Mucosa of gallbladder (tissue), 1 donor: Measurements from ENCODE around the gene RHBG. TPM values are rescaled to one million over a fixed set of nuclear protein-coding genes. Genes with fewer than 3 reads are reported as not detected.
"Not testable (repeated sequence)": the region's sequence is repeated elsewhere in the genome, so short reads cannot be mapped to it uniquely, and the experiment has no call there.

Experiments
- DNase-seq: peaks from one replicate; pipeline ENCODE4 v3.0.0-alpha.2; 2020; ENCODE audit warnings: low spot score
- total RNA-seq: library from RNA; stranded (reverse); gene quantifications from one replicate; pipeline ENCODE4 v1.2.1, GENCODE V29; 2021
- donor health status: DM: no; HTN: no; CAD: no.

RHBG gene
- total RNA-seq, 1 donor from 2014 or later, result 0.29 TPM

- no peak for DNase-seq
Measured at GRCh38 chr1:156359973-156360372, 9.0 kb upstream of the RHBG start.

GRCh38 chr1:156360534-156360933 is 8.5 kb upstream of the RHBG start:
- DNase-seq, result no peak

DNA sequence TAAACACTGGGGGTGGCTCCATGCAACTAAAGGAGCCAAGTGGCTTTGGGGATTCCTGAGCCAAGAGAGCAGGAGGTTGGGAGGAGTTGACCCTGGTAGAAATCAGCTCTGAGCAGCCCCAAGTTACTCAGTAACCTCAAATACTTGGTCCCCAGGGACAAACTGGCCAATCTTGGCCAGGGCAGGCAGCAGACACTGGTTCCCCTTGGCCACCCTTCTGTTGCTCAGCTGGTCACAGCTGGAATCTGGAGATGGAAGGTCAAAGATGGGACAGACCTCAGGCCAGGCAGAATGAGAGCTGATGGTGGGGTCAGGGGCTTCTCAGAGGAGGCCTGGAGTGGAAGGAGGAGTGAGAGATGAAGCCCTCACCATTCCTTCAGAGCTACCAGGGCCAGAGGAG is 3.3 kb upstream of the RHBG start:
- DNase-seq, result no peak

DNA sequence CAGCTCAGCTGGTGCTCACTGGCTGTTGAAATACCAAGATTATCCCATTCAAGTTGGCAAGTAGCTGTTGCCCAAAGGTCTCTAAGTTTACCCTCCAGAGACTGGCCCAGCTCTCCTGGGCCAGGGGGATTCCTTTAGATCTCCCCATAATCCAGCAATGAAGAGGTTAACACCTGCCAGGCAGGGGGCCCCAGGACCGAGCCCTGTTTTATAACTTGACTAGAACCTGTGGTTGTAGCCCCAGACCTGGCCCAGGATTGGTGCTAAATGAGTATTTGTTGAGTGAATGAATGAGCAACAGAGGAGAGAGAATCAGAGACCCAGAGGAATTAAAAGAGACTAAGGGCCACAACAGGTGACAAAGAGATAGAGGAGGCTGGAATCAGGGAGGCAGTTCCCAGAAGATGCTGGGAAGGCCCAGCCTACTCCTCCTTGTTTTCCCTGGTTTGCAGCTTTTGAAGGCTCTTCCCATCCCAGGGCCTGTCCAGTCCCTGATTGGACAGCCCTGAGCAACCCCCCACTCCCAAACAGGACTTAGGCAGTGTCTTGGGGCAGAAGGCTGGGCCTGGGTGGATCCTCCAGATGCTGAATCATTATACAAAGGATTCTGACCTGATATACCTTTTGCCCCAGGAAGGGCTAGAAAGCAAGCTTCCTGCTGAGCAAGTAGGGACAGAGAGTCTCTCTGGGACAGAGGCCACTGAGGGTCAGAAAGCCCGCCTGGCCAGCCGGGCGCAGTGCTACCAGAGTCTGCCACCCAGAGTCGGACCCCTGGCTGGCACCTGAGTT is 2.4 kb upstream of the RHBG start:
- DNase-seq, result no peak

DNA sequence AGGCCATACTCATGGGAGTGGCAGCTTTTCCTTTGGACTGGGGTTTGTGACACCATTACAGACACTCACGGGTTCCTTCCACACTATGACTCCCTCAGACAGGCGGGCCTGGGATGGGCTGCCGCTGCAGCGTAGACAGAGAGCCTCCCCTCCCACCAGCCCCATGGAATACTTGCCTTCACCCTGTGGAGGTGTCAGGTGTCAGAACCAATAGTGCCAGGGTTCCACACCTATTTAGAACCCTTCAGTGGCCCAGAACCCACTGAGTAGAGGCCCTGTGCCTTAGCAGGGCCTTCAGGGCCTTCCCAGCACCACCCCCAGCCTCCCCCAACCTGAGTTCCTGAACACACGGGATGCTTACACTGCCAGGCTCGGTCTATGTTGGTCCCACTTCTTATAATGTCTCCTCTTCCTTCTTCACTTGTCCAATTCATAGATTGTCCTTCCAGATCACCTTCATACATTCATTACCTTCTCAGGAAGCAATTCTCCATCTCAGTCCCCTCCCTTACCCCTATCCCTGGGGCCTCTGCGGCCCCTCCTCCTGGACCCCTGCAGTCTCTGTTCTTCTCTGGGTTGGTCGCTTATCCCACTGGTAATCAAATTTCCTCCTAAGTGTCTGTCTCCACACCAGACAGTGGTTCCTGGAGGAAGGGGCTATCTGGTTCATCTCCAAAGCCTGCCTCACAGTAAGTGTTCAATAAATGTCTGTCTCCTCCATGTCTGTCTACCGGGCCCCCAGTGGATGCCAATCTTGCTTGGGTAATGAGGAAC is 1.4 kb upstream of the RHBG start:
- no peak for DNase-seq

- DNase-seq, result no peak
Measured at GRCh38 chr1:156368157-156368658, 803 bp upstream of the RHBG start.

DNA sequence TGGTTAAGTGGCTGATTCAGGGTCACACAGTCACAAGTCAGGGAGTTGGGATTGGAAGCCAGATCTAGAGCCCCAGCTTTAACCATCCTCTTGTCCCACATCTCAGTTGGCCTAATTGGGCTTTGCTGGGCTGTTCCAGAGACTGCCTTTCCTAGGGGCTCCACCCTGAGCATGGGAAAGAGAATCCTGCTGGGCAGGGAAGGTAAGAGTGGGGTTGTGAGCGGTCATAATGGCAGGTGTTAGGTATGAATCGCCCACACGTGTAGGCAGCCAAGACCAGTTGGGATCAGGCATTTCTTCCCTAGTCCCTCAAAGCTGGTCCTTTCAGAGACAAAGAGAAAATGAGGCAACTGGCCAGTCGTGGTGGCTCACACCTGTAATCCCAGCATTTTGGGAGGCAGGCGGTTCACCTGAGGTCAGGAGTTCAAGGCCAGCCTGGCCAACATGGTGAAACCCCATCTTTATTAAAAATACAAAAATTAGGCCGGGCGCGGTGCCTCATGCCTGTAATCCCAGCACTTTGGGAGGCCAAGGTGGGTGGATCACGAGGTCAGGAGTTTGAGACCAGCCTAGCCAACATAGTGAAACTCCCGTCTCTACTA is 775 bp downstream of the RHBG start:
- DNase-seq, result not testable (repeated sequence)

DNA sequence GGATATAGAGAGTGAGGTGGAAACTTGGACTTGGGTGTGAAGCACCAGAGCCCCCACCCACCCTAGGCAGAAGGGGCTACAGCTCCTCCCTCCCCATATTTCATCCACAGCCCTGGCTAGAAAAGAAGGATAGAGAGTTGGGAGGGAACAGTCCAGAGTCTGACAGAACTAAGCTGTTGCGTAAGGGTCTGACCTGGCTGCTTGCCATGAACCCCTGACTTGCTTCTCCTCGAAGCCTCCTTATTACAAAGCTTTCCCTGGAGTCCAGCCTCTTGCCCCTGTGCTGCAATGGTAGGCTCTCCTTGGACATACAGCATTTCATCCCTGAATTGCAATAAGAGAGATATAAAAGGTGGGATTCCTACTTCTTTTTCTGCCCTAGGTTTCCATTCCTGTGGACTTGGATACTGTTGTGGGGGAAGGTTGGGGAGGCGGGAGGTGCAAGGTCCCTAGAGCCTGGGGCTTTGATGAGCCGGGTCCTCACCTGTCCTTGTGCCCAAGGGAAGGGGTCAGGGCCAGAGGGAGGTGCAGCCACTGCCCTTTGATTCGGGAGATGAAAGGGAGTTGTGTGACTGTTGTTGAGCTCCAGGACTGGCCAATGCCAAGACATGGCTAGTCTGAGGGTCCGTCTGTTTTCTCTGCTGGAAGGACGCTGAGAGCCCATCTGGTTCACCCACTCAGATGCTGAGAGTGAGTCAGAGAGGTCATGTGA is 2.7 kb downstream of the RHBG start:
- DNase-seq, result peak; percentile 28

DNA sequence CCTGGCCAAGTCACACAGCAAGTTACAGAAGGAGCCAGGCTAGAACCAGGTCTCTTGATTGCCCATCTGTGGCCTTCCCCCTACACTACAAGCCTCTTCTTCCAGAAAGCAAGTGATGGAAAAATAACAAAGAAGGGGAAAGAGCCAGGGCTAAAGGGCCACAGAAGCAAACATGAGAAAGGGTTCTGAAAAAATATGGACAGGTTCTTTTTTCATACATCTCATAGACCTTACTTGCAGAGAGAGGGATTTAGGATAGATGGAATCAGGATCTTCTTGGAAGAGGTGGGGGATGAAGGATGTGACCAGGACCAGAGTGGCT is 3.2 kb downstream of the RHBG start:
- DNase-seq, result no peak

DNA sequence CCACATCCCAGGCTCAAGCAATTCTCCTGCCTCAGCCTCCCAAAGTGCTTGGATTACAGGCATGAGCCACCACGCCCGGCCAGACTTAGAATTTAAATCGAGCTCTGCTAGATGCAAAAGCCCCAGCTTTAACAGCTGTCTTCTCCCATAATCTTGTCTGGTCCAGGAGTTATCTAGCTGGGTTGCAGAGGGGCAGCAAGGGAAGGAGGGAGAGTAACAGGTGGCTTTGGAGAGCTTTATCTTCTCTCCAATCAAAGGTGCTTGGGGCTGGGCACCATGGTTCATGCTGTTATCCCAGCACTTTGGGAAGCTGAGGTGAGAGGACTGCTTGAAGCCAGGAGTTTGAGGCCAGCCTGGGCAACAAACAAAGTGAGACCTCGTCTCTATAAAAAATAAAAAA is 3.9 kb downstream of the RHBG start:
- no peak for DNase-seq

DNA sequence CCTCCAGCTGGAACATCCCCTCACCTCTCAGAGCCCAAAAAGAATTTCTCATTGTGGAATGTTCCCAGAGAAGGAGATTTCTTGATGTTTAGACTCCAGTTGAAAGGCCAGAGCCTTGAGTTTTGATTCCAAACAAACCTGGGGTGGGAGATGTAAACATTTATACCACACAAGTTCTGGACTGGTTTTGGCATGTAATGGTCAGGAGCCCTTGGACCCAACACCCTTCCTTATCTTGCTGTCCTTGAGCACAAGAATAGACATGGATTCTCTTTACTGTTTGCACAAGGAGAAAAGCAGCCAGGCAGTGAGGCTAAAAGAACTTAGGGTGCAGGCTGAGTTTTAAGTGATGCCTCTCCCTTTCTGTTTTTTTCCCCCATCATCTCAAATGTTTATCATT is 4.5 kb downstream of the RHBG start:
- DNase-seq, result no peak

GRCh38 chr1:156376146-156376545 is 7.1 kb downstream of the RHBG start:
- DNase-seq, result no peak

- no peak for DNase-seq
Measured at GRCh38 chr1:156376958-156377919, 8.2 kb downstream of the RHBG start.

- DNase-seq, result no peak
Measured at GRCh38 chr1:156378557-156378956, 9.5 kb downstream of the RHBG start.

GRCh38 chr1:156379420-156380165 is 10.6 kb downstream of the RHBG start:
- no peak for DNase-seq

- DNase-seq, result no peak
Measured at GRCh38 chr1:156382561-156382960, 13.6 kb downstream of the RHBG start.

DNA sequence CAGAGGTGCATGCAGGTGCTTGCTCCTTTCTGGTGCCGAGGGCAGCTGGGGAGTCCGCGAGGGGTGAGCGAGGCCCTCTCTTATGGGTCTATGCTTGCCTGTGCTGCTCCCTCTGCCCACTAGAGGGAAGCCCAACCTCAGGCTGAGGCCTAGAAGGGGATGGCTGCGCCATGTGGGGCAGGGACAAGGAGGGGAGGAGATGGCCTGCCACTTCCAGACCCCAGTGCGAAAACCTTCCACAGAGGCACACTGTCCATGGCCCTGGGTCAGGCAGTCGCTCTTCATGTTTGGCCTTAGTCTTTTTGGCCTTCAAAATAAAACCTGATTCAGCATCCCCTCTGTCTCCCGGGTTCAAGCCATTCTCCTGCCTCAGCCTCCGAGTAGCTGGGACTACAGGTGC is 14.0 kb downstream of the RHBG start:
- peak; percentile 46 for DNase-seq

DNA sequence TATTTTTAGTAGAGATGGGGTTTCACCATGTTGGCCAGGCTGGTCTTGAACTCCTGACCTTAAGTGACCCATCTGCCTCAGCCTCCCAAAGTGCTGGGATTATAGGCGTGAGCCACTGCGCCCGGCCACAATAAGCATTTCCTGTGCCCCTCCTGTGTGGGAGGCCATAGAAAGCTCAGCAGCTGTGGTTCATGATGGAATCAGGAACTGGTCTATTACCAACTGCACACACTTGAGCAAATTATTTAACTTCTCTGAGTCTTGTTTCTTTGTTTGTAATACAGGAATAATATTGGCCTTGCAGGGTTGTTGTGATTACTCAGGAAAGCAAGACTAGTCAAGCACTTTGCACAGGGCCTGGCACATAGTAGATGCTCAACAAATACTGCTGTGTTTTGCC is 15.0 kb downstream of the RHBG start:
- no peak for DNase-seq

DNA sequence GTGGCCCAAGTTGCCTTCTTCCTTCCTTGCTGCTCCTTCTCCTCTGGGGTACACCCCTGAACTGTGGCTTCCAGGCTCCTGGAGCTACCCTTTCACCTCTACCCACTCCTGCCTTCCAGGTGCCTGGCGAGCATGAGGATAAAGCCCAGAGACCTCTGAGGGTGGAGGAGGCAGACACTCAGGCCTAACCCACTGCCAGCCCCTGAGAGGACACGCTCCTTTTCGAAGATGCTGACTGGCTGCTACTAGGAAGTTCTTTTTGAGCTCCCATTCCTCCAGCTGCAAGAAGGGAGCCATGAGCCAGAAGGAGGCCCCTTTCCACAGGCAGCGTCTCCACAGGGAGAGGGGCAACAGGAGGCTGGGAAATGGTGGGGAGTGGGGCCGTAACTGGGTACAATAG is 15.6 kb downstream of the RHBG start:
- DNase-seq, result no peak

GRCh38 chr1:156385534-156386031 is 16.6 kb downstream of the RHBG start:
- DNase-seq, result peak; percentile 59
